GM12874 (cell line): ENCODE data around the gene PLAGL1.

ENCODE experiments used
- CTCF ChIP-seq: IDR thresholded peaks from 2 replicates; pipeline ENCODE4 v1.5.1; 2011; ENCODE audit warnings: low read depth, mild to moderate bottlenecking, control low read depth, low read length, moderate library complexity; ENCODE audit not compliant: insufficient read depth

PLAGL1 gene

DNA sequence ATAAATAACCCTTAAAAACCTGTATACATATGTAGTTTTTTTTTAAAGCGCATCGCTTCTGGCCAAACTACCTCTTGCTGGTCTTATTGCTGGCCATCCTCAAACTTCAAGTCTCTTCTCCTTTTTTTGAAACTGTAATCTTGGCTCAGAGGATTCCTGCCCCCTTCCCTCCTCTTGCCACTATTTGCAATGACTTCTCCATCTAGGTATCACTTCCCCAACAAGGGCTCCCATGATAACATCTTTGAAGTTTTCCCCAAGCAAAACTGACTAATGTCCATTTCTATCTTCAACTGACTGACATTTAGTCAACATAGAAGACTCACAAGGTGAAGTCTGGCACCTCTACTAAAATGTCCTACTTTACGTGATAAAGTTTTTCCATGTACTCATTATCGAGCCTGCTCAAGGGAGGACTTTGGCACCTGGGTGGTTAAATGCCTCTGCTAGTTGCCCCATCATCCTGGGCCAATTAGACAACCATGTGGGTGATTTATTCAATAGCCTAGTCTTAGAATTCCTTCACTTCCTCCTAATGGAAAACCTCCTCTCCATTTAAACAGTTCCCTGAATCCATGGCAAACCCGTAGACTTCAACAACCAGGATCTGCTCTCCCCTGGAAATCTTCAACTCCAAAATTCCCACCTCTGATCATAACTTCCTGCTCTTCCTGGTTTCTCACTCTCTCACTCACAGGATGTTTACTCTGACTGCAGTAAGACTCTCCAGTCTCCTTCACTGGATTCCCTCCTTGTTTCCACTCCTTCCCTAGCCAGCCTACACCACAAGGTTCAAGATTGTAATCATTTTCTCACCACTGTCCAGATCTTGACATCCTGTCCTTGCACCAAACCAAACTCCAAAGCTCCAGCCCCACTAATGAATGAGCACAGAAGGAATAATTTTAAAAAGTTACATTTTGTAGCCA is 9.4 kb upstream of the PLAGL1 start:
- TF ChIP-seq CTCF = no peak

DNA sequence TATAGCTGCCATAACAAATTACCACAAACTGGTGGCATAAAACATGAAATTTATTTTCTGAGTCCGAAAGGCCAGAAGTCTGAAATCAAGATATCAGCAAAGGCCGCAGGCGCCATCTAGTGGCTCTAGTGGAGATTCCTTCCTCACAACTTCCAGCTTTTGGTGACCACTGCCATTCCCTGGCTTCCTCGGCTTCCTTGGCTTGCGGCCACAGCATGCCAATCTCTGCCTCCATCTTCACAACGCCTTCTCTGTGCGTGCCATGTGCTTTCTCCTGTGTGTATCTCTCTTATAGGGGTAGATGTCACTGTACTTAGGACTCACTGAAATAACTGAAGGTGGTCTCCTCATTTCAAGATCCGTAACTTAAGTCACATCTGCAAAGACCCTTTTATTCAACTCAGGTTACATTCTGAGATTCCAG is 5.4 kb upstream of the PLAGL1 start:
- peak; percentile 86 for TF ChIP-seq CTCF

DNA sequence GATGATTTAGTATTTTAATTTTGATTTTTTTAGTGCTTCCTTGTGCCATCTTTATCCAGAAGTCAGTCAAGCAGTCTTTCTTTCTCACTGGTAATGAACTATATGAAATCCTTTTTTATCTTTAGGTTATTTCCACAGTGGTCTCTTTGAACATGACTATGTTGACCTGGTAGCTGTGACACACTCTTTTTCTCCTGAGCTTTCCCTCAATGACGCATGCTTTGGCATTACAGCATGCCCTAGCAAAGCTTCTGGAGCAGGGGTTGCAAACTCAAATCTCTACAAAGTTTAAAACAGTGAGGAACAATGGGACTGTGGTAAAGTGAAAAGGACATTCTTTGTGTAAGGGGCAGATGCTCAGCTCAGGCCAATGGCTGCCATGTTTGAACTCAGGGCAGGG is 4.5 kb upstream of the PLAGL1 start:
- TF ChIP-seq CTCF = no peak

DNA sequence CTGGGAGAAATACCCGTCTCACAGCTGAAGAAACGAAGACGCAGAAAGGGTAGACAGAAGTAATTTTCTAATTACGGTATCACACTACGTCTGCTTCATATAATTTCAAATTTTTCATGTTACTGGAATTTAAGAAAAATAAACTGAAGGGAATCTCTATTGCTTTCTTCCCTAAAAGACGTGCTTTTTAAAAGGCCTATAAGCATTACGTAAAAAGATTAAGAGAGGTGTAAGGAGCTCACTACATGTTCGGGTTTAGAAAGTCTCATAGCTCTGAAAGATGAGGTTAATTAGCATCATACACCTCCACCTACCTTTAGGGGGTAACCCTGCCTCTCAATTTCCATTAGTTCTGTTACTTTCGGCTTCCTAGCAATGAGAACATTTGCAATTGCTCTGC is 787 bp upstream of the PLAGL1 start:
- no peak for TF ChIP-seq CTCF

DNA sequence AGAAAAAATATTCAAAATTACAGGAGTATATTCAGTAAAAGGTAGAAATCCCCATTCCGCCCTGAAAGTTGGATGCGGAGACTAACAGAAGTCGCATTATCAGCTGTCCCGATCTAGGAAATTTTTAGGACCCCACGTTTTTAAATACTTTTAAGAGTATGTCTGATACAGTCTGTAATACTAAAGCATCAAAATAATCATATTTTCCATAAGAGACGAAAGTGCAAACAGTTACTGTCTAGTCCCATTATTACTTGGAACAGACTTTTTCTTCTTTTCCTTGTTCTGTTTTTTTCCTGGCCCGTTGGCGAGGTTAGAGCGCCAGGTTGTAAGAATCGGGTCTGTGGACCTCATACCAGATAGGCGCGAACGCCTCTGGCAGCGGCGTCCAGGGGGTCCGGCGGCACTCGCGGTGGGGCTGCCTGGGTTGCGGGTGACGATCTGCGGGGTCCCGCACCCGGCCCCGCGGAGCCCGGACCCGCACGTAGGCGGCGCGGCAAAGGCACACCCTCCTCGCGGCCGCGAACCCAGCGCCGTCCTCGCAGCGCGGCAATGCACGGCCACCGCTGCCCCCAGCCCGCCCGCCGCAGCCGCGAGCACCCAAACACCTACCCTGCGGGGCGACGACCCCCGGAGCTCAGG is 460 bp downstream of the PLAGL1 start:
- no peak for TF ChIP-seq CTCF

DNA sequence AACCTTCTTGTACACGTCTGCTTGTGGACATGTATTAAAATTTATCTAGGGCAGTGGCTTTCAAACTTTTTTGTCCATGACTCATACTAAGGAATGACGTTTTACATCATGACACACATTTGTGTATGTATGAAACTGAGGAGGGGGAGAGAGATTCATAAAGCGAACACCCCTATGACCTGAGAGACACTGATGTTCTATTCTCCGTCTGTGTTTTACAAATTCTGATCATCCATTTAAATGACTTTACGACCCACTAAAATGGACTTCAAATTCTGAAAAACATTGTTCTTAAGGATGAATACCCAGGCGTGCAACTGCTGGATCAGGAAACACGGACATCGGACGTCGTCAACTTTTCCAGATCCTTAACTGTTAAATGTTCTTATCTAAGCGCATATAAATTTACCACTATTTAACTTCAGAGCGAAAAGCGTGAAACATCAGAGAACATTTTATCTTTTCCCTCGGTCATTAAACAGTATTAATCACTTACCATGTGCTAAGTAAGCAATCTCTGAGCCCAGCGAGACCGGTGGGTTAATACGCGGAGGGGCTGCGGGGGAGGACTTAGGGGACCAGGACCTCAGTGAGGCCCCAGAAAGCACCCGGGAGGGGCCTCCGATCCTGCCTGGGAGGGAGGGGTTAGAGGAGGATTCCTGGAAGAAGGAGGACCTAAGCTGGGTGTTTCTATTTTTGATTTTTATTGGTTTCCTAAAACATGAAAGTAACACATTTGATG is 1.2 kb downstream of the PLAGL1 start:
- no peak for TF ChIP-seq CTCF

GRCh38 chr6:143999406-143999805 is 8.7 kb downstream of the PLAGL1 start:
- no peak for TF ChIP-seq CTCF
